Neural cell (in vitro differentiated cells): ENCODE data around the gene SH3BP4.
A peak's percentile ranks its signal among the peaks of the same experiment; 100 is the strongest.

Experiments
- CTCF ChIP-seq: fragments of 450-650 bp; IDR thresholded peaks from 2 replicates; pipeline ENCODE4 v1.5.1; 2014; ENCODE audit warnings: antibody characterized with exemption, mild to moderate bottlenecking, moderate library complexity; ENCODE audit not compliant: poor library complexity, severe bottlenecking
- EZH2 ChIP-seq: fragments of 200-600, 300-800 bp; shearing (Covaris generic), sonication (generic); IDR thresholded peaks from 2 replicates; pipeline ENCODE4 v1.6.1; 2014; ENCODE audit warnings: antibody characterized with exemption, low read length, borderline replicate concordance, mild to moderate bottlenecking; ENCODE audit not compliant: insufficient read depth, poor library complexity, severe bottlenecking
- MXI1 ChIP-seq: fragments of 450-650 bp; conservative IDR thresholded peaks from 2 replicates; pipeline ENCODE4 v1.6.1; 2014; ENCODE audit warnings: antibody characterized with exemption, mild to moderate bottlenecking; ENCODE audit not compliant: poor library complexity, severe bottlenecking
- POLR2AphosphoS5 ChIP-seq: IDR thresholded peaks from 2 replicates; pipeline ENCODE4 v1.6.1; 2012
- RAD21 ChIP-seq: fragments of 450-650 bp; conservative IDR thresholded peaks from 2 replicates; pipeline ENCODE4 v1.6.1; 2014; ENCODE audit warnings: antibody characterized with exemption, mild to moderate bottlenecking, moderate library complexity
- SMC3 ChIP-seq: fragments of 450-650 bp; conservative IDR thresholded peaks from 2 replicates; pipeline ENCODE4 v1.6.1; 2014; ENCODE audit warnings: antibody characterized with exemption, mild to moderate bottlenecking, moderate library complexity; ENCODE audit not compliant: poor library complexity
- TAF1 ChIP-seq: IDR thresholded peaks from 2 replicates; pipeline ENCODE4 v1.6.1; 2012; ENCODE audit warnings: low read depth

- TF ChIP-seq MXI1 (peak; percentile 46), CTCF (no peak), RAD21 (peak; percentile 4), POLR2AphosphoS5 (no peak), EZH2 (no peak), SMC3 (peak; percentile 12), TAF1 (no peak)
Measured at GRCh38 chr2:234952270-234953115, 676 bp downstream of the SH3BP4 start.
